Measurements from ENCODE around the gene PCYT2. TPM values are rescaled to one million over a fixed set of nuclear protein-coding genes. Genes with fewer than 3 reads are reported as not detected.

PCYT2 gene
- total and polyA plus RNA-seq, 2 donors (not counting 1 experiment from before 2014, with no cell fraction given) = 33.4 to 34.9 TPM

DNA sequence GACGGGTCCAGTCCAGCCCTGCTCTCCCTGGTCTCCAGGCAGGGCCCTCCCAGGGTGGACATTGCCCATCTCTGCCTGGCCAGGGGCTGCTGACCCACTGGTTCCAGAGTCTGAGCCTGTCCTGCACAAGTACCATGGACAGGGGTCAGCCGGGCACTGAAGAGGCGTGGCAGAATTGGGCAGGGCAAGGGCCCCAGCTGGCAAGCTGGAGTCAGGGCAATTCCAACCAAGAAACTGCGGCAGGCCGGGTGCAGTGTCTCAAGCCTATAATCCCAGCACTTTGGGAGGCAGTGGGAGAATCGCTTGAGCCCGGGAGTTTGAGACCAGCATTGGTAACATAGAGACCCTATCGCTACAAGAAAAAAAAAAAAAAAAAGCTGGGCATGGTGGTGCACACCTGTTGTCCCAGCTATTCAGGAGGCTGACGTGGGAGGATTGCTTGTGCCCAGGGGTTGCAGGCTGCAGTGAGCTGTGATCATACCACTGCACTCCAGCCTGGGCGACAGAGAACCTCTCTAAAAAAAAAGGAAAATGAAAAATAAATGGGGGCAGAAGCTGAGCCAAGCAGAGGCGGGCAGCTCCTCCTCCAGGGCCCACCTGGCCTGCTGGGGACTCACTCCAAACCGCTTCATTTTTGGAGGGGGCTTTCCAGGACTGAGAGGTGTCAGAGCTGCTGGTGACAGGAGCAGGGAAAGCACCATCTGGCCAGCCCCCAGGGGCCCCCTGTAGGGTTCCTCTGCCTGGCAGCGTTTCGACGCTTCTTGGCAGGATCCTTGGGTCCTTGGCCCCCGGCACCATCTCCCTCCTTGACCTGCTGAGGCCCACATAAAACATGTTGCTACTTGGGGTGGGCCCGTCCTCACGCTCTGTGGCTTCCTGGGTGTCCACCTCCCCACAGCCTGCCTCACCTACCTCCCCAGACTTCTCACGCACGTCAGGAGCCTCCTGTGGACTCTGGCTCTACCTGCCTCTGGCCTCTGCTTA is 19.2 kb upstream of the PCYT2 start:
- no peak overlapping the region for H3K27ac Mint-ChIP-seq

More for the DNA sequence above, 19.2 kb upstream of the PCYT2 start:
- H4K20me1 ChIP-seq (ENCODE audit: control insufficient read depth, insufficient read depth, low read length, poor library complexity, severe bottlenecking) = peaks cover 10% of the 10 kb centered on the region
- POLR2A ChIA-PET = interaction anchor here (0.6 to 0.7 kb wide), 2 partner anchors 13 to 245 kb away, joined by 3 to 8 read pairs; no protein-coding TSS in a partner anchor
- H3K4me3 ChIP-seq (ENCODE audit: control extremely low read depth in 1 of 5, extremely low read depth in 1 of 5, insufficient read depth in 1 of 5, low read depth in 2 of 5, low read length in 4 of 5) = no peak overlapping the region
- 65% methylated on average over 18 of the region's 20 CpGs for WGBS (ENCODE audit: insufficient coverage)
- no peaks in the 10 kb centered on the region for H3K9me3 ChIP-seq (ENCODE audit: control extremely low read depth in 1 of 3, control insufficient read depth in 2 of 3, insufficient read depth in 1 of 3, low read length in 2 of 3)
- Mint-ChIP-seq H3K4me3 (no peak overlapping the region), H3K27me3 (peaks cover 10% of the 10 kb centered on the region), H3K4me1 (peaks cover 11% of the 10 kb centered on the region), H3K9me3 (ENCODE audit: insufficient read depth) (no peaks in the 10 kb centered on the region)
- no peak for DNase-seq
- peaks cover 18% of the 10 kb centered on the region for H3K79me2 ChIP-seq (ENCODE audit: control insufficient read depth, insufficient read depth, low read length)
- no peak overlapping the region for H3K27ac ChIP-seq (ENCODE audit: low read length in 2 of 2)
- H3K36me3 ChIP-seq (replicated peaks in 1 of 2; ENCODE audit: control extremely low read depth in 1 of 2, control insufficient read depth in 1 of 2, extremely low read depth in 1 of 2, insufficient read depth in 2 of 2, low read length in 1 of 2) = no peaks in the 10 kb centered on the region
- H3K9ac ChIP-seq (ENCODE audit: low read length) = no peak overlapping the region
- TF ChIP-seq EZH2 (IDR thresholded peaks at IDR 0.05; ENCODE audit: borderline replicate concordance, insufficient read depth, low read depth, low read length, poor library complexity, severe bottlenecking) = no peak
- TF ChIP-seq, protein P1, sequence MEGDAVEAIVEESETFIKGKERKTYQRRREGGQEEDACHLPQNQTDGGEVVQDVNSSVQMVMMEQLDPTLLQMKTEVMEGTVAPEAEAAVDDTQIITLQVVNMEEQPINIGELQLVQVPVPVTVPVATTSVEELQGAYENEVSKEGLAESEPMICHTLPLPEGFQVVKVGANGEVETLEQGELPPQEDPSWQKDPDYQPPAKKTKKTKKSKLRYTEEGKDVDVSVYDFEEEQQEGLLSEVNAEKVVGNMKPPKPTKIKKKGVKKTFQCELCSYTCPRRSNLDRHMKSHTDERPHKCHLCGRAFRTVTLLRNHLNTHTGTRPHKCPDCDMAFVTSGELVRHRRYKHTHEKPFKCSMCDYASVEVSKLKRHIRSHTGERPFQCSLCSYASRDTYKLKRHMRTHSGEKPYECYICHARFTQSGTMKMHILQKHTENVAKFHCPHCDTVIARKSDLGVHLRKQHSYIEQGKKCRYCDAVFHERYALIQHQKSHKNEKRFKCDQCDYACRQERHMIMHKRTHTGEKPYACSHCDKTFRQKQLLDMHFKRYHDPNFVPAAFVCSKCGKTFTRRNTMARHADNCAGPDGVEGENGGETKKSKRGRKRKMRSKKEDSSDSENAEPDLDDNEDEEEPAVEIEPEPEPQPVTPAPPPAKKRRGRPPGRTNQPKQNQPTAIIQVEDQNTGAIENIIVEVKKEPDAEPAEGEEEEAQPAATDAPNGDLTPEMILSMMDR (IDR thresholded peaks at IDR 0.05) = no peak
- H2AFZ ChIP-seq (ENCODE audit: insufficient read depth, low read depth, low read length, poor library complexity, severe bottlenecking) = no peak overlapping the region
- intact Hi-C loops (cut with micrococcal nuclease) = no loop called here
- CTCF ChIA-PET = interaction anchor here (0.5 kb wide), 1 partner anchor 85 kb away, joined by 3 read pairs; no protein-coding TSS in a partner anchor
- H3K4me2 ChIP-seq (replicated peaks; ENCODE audit: low read depth, low read length, poor library complexity, severe bottlenecking) = no peak overlapping the region
- no peak for ATAC-seq (ENCODE audit: low read depth)
- H3K4me1 ChIP-seq (ENCODE audit: control insufficient read depth in 2 of 2, insufficient read depth in 2 of 2, low read length in 2 of 2) = peaks cover 18 to 22% of the 10 kb centered on the region in 2 donors
- H3K27me3 ChIP-seq (replicated peaks in 1 of 4; ENCODE audit: control extremely low read depth in 1 of 4, control insufficient read depth in 3 of 4, insufficient read depth in 4 of 4, low read length in 3 of 4) = peaks cover 0 to 23% (median 9%) of the 10 kb centered on the region in 4 experiments
